Fibroblast of villous mesenchyme (primary cell): ENCODE data around the gene ASTE1. TPM values are rescaled to one million over a fixed set of nuclear protein-coding genes. Genes with fewer than 3 reads are reported as not detected.

Source experiments
- DNase-seq: peaks from one replicate; pipeline ENCODE4 v3.0.0-alpha.2; 2010; ENCODE audit warnings: low read depth
- H3K4me3 ChIP-seq: 2 replicates; pipeline ENCODE4 v1.5.1; 2011; ENCODE audit warnings: low read depth, mild to moderate bottlenecking, low read length
- CTCF ChIP-seq: IDR thresholded peaks from 2 replicates; pipeline ENCODE4 v1.5.1; 2012; ENCODE audit warnings: low read depth, mild to moderate bottlenecking, low read length; ENCODE audit not compliant: insufficient read depth
- total RNA-seq: library from RNA; depleted of rRNA; stranded (reverse); fragments of >200 nt; gene quantifications from 2 replicates; pipeline ENCODE4 v1.2.3, GENCODE V29; 2012

ASTE1 gene
- total RNA-seq, 1 donor: 7.3 TPM

- no peak for TF ChIP-seq CTCF
- no peak overlapping the region for H3K4me3 ChIP-seq
- no peak for DNase-seq
These were observed 35.5 kb downstream of the ASTE1 start for GRCh38 chr3:130991126-130991525.

GRCh38 chr3:130990282-130990681 is 36.3 kb downstream of the ASTE1 start:
- H3K4me3 ChIP-seq: no peak overlapping the region
- TF ChIP-seq CTCF: no peak
- DNase-seq: no peak

GRCh38 chr3:130981469-130981868 is 45.2 kb downstream of the ASTE1 start:
- no peak for DNase-seq

GRCh38 chr3:130979117-130979516 is 47.5 kb downstream of the ASTE1 start:
- no peak overlapping the region for H3K4me3 ChIP-seq
- TF ChIP-seq CTCF: no peak
- peak; percentile 50 for DNase-seq

More at GRCh38 chr3:130981469-130981868, 45.2 kb downstream of the ASTE1 start:
- no peak overlapping the region for H3K4me3 ChIP-seq
- no peak for TF ChIP-seq CTCF

- no peak for TF ChIP-seq CTCF
- H3K4me3 ChIP-seq: no peak overlapping the region
- DNase-seq: no peak
These were observed 49.9 kb downstream of the ASTE1 start for GRCh38 chr3:130976706-130977105.

GRCh38 chr3:130975251-130975650 is 51.4 kb downstream of the ASTE1 start:
- no peak for TF ChIP-seq CTCF
- no peak overlapping the region for H3K4me3 ChIP-seq
- no peak for DNase-seq

GRCh38 chr3:130974201-130974600 is 52.4 kb downstream of the ASTE1 start:
- no peak for DNase-seq
- TF ChIP-seq CTCF: no peak
- H3K4me3 ChIP-seq: no peak overlapping the region
